GM19351 (cell line): ENCODE data around the gene THAP2.

Experiments used
- ATAC-seq: cut with Tn5 transposase; IDR thresholded peaks from one replicate; pipeline ENCODE4 v1.9.1; 2021; ENCODE audit warnings: mild to moderate bottlenecking, moderate library complexity; ENCODE audit not compliant: unreplicated experiment

THAP2 gene

GRCh38 chr12:71663561-71664410 lies at the start of gene THAP2, which contains the start of gene ZFC3H1:
THAP2 (plus strand) TSS chr12:71664301; CDS start chr12:71664510, 209 bp downstream.
ZFC3H1 (minus strand) TSS chr12:71663848; CDS start chr12:71663610, 238 bp downstream.
- peak; percentile 76 for ATAC-seq

- no peak for ATAC-seq
These were observed 42.2 kb upstream of the THAP2 start for GRCh38 chr12:71621938-71622337.

DNA sequence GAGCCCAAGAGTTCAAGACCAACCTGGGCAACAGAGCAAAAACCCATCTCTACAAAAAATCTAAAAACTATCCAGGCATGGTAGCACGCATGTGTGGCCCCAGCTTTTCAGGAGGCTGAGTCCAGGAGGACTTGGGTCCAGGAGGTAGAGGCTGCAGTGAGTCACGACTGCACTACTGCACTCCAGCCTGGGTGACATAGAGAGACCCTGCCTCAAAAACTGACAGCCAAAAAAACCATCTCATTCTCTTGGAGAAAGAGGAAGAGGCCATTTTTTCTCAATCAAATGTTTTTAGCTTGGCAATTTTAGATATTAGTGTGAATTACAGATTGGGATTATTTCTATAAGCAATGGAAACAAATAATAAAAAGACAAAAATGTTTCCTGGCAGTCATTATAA lies 38.6 kb upstream of the THAP2 start:
- ATAC-seq = no peak

DNA sequence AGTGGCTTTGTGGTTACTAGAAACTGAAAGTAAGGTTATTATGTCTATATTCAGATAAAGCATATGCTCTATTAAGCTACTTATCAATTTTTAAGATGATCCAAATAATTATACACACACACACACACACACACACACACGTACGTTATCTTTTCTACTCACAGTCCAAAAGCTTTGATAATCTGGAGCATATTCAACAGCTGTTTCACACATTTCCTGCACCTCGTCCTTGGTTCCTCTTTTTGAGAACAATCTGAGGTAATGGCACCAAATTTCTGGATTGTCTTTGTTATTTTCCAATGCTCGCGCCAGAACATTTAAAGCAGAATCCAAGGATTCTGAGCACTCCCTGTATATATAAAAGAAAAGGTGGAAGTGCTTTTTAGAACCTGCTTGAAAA lies 38.0 kb upstream of the THAP2 start:
- ATAC-seq = peak; percentile 80

DNA sequence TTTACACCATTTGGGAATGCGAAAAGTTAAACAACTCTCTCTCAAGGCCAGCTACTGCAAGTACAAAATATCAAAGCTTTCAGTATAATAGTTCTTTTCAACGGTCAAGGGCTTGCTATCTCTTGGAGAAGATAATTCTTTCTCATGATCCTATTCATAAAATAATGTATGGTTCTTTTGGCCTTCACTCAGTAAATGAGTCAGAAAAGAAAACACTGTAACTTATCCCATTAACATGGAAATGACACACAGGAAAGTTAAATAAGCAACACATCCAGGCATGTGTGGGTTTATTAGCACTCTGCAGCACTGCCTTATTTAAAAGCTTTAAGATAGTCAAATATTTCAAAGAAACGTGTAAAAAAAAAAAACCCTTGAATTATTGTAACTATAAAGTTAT lies 37.3 kb upstream of the THAP2 start:
- no peak for ATAC-seq

GRCh38 chr12:71627438-71628002 lies 36.6 kb upstream of the THAP2 start:
- no peak for ATAC-seq

DNA sequence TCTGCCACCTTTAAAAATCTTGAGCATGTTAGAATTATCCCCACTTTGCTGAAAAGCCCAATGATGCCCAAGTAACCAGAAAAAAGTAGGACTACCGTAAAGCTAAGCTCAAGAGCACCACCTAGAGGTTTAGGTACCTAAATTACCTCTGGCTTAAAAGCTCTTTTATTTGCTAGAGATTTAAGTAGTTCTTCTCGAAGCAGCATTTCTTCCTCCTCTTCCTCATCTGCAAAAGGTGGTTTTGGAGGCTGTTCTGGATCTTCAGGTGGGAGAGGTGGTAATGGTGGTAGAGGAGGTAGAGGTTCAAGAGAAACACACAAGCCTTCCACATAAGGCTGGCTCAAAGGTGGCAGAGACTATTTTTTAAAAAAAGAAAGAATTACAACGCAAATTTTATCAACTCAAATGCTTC lies 27.4 kb upstream of the THAP2 start:
- ATAC-seq = peak; percentile 66

DNA sequence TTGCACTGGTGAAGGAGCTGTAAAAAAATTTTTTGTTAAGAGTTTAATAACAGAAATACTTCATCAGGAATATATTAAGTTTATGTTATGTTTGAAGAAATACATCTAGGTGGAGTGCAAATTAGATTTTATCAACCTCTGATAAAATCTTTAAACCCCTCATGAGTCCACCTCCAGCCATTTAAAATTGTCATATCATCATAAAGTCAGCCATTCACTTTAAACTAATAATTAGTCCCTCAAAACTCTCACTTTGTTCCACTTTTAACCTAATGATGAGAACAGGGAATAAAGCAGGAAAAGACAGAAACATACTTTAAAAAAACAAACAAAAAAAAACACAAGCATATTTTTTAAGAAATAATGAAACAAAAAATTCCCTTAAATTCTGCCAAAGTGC lies 25.6 kb upstream of the THAP2 start:
- no peak for ATAC-seq

GRCh38 chr12:71639341-71639760 lies 24.8 kb upstream of the THAP2 start:
- peak; percentile 48 for ATAC-seq

GRCh38 chr12:71640316-71640715 lies 23.8 kb upstream of the THAP2 start:
- no peak for ATAC-seq

- no peak for ATAC-seq
These were observed 22.7 kb upstream of the THAP2 start for GRCh38 chr12:71641390-71641789.

DNA sequence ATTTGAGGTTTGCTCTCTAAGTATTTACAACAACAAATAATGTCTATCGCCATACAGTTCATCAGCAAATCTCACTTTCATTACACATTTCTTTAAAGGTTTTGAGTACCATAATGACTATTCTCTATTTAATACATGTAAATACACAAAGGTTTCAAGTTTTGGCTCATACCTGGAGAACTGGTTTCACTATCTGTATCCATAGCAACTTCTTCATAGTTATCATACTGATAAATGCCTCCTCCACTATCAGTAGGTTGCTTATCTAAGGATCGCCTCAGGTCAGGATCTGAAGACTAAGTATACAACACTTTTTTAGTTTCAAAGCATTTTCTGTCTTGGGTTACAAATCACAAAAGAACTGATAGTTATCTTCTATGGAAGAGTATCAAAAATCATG lies 21.8 kb upstream of the THAP2 start:
- ATAC-seq = no peak

GRCh38 chr12:71645268-71645667 lies 18.8 kb upstream of the THAP2 start:
- no peak for ATAC-seq

DNA sequence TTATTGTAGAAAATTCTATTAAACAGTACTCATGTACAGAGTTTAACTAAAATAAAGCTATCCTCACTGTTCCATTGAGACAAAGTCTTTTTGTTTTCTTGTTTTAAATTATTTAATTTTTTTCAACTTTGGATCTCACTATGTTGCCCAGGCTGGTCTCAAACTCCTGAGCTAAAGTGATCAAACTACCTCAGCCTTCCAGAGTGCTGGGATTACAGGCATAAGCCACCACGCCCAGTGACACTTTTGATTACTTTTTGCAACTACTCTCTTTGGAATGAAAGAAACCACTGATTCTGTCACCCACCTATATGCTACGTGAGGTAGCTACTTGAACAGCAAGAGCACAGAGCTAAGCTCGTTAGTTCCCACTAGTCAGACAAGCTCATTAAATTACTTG lies 17.6 kb upstream of the THAP2 start:
- ATAC-seq = no peak

GRCh38 chr12:71648537-71648936 lies 15.6 kb upstream of the THAP2 start:
- ATAC-seq = no peak

- ATAC-seq = no peak
These were observed 14.7 kb upstream of the THAP2 start for GRCh38 chr12:71649401-71649800.

DNA sequence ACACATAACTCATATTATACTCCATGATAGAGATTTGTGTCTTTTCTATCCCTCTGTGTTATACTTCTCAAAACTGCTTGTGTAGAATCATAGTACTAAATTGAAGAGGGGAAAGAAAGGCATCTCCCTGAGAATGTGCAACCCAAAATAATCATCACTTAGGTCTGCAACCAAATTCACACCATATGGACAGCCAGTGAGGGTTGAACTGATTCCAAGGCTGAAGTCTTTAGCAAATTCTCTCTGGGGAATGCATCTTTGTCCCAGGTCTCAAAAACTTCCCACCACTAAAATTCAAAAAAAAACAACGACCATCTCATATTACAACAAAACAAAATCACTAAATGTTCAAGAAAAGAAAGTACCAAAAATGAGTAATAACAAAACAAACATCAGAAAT lies 11.4 kb upstream of the THAP2 start:
- no peak for ATAC-seq

- ATAC-seq = no peak
These were observed 11.0 kb upstream of the THAP2 start for GRCh38 chr12:71653137-71653536.

DNA sequence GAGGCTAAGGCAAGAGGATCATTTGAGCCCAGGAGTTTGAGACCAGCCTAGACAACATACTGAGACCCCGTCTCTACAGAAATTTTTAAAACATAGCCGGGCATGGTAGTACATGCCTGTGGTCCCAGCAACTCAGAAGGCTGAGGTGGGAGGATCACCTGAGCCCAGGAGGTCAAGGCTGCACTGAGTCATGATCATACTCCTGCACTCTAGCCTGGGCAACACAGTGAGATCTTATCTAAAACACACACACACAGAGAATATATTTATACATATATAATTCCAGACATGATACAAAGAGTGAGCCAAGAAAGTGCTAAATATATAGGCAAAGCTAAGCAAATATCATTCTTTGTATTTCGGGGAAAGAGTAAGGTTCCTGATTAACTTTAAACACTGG lies 9.9 kb upstream of the THAP2 start:
- ATAC-seq = no peak

DNA sequence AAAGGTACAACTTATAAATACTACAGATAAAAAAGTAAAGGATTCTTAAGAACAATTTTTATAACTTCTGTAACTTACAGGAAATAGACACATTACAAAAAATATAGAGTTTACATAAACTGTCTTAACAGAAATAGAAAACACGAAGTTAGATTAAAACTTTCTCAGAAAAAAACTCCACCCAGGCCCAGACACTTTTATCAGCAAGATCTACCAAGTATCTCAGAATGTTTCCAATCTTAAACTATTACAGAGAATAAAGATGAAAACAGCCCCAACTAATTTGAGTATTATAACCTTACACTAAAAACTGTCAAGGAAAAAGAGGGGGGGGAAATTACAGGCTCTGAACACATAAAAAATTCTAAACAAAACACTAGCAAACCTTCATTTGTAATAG lies 8.6 kb upstream of the THAP2 start:
- no peak for ATAC-seq

GRCh38 chr12:71655907-71656306 lies 8.2 kb upstream of the THAP2 start:
- ATAC-seq = no peak

DNA sequence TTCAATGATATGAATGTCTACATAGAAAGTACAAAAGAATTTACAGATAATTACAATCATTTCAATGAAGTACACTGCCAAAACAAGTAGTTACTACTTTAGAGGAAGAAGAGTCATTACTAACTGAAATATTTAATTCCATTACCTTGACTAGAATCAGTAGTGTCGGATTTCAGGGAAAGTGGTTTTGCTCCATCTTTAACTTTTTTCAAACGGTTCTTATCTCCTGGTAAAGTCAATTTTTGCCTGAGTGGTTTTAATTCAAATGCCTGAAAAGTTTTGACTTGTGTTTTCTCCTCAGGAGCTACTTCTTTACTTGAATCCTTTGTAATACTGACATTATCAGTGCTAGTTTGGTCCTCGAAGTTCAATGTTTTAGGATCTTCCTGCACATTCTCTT lies 7.4 kb upstream of the THAP2 start:
- no peak for ATAC-seq
